ENCODE measurements around the gene CWC25. TPM values are rescaled to one million over a fixed set of nuclear protein-coding genes. Genes with fewer than 3 reads are reported as not detected.

Gene CWC25
- total and polyA plus RNA-seq, 2 of the 13 experiments (the other 11 are each of a cell fraction or from before 2014, with no cell fraction given): 15.6 to 22.7 TPM

DNA sequence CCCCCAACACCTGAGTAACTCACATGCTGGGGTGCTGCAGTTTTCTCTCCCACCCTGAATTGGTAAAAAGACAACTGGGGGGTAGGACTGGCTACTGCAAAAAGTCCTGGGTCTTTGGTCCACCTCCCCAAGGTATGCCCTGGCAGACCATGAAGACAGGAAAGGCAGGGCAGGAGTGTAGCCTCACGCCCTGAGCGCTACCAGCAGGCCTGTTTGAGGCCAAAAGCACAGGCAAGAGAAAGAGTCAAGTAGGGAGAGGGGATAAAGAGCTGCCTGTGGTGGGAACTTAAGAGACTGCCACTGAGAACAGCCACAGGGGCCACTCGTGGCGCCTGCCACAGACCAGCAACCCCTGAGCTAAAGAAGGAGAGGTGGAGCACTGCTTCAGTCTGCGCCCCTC is 58.8 kb downstream of the CWC25 start:
- Histone ChIP-seq H3K79me2 (ENCODE audit: insufficient read depth, low read length) (no peaks in the 10 kb centered on the region), H3K9ac (ENCODE audit: insufficient read depth, low read depth, low read length) (no peak overlapping the region), H3K4me2 (ENCODE audit: low read depth, low read length) (no peak overlapping the region), H2AFZ (ENCODE audit: low read length) (no peak overlapping the region), H3K4me3 (replicated peaks in 1 of 3; ENCODE audit: insufficient read depth in 1 of 3, low read depth in 2 of 3, low read length in 3 of 3) (no peak overlapping the region), H3K27me3 (ENCODE audit: control insufficient read depth in 1 of 2, insufficient read depth in 2 of 2, low read length in 2 of 2) (no peaks in the 10 kb centered on the region), H3K4me1 (ENCODE audit: insufficient read depth, low read length) (no peaks in the 10 kb centered on the region), H3K9me3 (ENCODE audit: low read length) (no peaks in the 10 kb centered on the region), H3K36me3 (replicated peaks in 1 of 2; ENCODE audit: control insufficient read depth in 1 of 2, insufficient read depth in 2 of 2, low read length in 2 of 2) (peaks cover 61 to 92% of the 10 kb centered on the region in 2 experiments), H4K20me1 (ENCODE audit: insufficient read depth, low read length) (no peaks in the 10 kb centered on the region), H3K27ac (ENCODE audit: extremely low read length, insufficient read depth, low read length) (no peak overlapping the region)
- 95% methylated on average over 4 of the region's 5 CpGs for WGBS (ENCODE audit: low lambda C conversion rate)
- POLR2A ChIA-PET: no interaction called here
- no TSS peak for BruUV-seq (replicated peaks)
- FAIRE-seq (no peak), ATAC-seq (no peak), DNase-seq (ENCODE audit: low spot score) (no peak)
- in situ Hi-C loops (cut with HindIII; ENCODE audit: extremely low pct_ligation_motif_present, low pct_unique_long_range_greater_than_20kb) (loop anchor here (25.0 kb wide), 1 partner anchor 396 kb away; the partner anchor contains the start of genes ARL5C and PLXDC1), intact Hi-C loops (cut with micrococcal nuclease; ENCODE audit: unreplicated experiment) (no loop called here)
- CTCF ChIA-PET (ENCODE audit: low intra/inter-chr PET ratio, low total read pairs): no interaction called here
- TF ChIP-seq ZNF879 (CRISPR knock-in tag; IDR thresholded peaks at IDR 0.05) (0 out of 2 replicates have a peak, but pooled peaks have one; percentile 62), ELF3 (CRISPR knock-in tag; IDR thresholded peaks at IDR 0.05) (no peak), TSC22D2 (CRISPR knock-in tag; IDR thresholded peaks at IDR 0.05; ENCODE audit: borderline replicate concordance) (no peak), ZNF615 (CRISPR knock-in tag; IDR thresholded peaks at IDR 0.05; ENCODE audit: borderline replicate concordance) (no peak), ZNF33A (CRISPR knock-in tag; IDR thresholded peaks at IDR 0.05; ENCODE audit: borderline replicate concordance) (no peak), ZNF260 (CRISPR knock-in tag; IDR thresholded peaks at IDR 0.05; ENCODE audit: borderline replicate concordance, low read depth) (no peak), AGO2 (optimal IDR thresholded peaks at IDR 0.05; ENCODE audit: low read depth, low read length) (peak; percentile 68)
- TF ChIP-seq, protein P1, sequence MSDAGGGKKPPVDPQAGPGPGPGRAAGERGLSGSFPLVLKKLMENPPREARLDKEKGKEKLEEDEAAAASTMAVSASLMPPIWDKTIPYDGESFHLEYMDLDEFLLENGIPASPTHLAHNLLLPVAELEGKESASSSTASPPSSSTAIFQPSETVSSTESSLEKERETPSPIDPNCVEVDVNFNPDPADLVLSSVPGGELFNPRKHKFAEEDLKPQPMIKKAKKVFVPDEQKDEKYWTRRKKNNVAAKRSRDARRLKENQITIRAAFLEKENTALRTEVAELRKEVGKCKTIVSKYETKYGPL (CRISPR knock-in tag; IDR thresholded peaks at IDR 0.05): no peak
- TF ChIP-seq, protein P2, sequence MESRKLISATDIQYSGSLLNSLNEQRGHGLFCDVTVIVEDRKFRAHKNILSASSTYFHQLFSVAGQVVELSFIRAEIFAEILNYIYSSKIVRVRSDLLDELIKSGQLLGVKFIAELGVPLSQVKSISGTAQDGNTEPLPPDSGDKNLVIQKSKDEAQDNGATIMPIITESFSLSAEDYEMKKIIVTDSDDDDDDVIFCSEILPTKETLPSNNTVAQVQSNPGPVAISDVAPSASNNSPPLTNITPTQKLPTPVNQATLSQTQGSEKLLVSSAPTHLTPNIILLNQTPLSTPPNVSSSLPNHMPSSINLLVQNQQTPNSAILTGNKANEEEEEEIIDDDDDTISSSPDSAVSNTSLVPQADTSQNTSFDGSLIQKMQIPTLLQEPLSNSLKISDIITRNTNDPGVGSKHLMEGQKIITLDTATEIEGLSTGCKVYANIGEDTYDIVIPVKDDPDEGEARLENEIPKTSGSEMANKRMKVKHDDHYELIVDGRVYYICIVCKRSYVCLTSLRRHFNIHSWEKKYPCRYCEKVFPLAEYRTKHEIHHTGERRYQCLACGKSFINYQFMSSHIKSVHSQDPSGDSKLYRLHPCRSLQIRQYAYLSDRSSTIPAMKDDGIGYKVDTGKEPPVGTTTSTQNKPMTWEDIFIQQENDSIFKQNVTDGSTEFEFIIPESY (CRISPR knock-in tag; IDR thresholded peaks at IDR 0.05): peak; percentile 59; the same call in 1 of the 2 replicates
- TF ChIP-seq, protein P3, sequence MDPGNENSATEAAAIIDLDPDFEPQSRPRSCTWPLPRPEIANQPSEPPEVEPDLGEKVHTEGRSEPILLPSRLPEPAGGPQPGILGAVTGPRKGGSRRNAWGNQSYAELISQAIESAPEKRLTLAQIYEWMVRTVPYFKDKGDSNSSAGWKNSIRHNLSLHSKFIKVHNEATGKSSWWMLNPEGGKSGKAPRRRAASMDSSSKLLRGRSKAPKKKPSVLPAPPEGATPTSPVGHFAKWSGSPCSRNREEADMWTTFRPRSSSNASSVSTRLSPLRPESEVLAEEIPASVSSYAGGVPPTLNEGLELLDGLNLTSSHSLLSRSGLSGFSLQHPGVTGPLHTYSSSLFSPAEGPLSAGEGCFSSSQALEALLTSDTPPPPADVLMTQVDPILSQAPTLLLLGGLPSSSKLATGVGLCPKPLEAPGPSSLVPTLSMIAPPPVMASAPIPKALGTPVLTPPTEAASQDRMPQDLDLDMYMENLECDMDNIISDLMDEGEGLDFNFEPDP (CRISPR knock-in tag; conservative IDR thresholded peaks at IDR 0.05): 0 out of 2 replicates have a peak, but pooled peaks have one; percentile 38
- TF ChIP-seq, protein P4, sequence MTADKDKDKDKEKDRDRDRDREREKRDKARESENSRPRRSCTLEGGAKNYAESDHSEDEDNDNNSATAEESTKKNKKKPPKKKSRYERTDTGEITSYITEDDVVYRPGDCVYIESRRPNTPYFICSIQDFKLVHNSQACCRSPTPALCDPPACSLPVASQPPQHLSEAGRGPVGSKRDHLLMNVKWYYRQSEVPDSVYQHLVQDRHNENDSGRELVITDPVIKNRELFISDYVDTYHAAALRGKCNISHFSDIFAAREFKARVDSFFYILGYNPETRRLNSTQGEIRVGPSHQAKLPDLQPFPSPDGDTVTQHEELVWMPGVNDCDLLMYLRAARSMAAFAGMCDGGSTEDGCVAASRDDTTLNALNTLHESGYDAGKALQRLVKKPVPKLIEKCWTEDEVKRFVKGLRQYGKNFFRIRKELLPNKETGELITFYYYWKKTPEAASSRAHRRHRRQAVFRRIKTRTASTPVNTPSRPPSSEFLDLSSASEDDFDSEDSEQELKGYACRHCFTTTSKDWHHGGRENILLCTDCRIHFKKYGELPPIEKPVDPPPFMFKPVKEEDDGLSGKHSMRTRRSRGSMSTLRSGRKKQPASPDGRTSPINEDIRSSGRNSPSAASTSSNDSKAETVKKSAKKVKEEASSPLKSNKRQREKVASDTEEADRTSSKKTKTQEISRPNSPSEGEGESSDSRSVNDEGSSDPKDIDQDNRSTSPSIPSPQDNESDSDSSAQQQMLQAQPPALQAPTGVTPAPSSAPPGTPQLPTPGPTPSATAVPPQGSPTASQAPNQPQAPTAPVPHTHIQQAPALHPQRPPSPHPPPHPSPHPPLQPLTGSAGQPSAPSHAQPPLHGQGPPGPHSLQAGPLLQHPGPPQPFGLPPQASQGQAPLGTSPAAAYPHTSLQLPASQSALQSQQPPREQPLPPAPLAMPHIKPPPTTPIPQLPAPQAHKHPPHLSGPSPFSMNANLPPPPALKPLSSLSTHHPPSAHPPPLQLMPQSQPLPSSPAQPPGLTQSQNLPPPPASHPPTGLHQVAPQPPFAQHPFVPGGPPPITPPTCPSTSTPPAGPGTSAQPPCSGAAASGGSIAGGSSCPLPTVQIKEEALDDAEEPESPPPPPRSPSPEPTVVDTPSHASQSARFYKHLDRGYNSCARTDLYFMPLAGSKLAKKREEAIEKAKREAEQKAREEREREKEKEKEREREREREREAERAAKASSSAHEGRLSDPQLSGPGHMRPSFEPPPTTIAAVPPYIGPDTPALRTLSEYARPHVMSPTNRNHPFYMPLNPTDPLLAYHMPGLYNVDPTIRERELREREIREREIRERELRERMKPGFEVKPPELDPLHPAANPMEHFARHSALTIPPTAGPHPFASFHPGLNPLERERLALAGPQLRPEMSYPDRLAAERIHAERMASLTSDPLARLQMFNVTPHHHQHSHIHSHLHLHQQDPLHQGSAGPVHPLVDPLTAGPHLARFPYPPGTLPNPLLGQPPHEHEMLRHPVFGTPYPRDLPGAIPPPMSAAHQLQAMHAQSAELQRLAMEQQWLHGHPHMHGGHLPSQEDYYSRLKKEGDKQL (CRISPR knock-in tag; IDR thresholded peaks at IDR 0.05; ENCODE audit: low read depth): no peak
- TF ChIP-seq, protein P5, sequence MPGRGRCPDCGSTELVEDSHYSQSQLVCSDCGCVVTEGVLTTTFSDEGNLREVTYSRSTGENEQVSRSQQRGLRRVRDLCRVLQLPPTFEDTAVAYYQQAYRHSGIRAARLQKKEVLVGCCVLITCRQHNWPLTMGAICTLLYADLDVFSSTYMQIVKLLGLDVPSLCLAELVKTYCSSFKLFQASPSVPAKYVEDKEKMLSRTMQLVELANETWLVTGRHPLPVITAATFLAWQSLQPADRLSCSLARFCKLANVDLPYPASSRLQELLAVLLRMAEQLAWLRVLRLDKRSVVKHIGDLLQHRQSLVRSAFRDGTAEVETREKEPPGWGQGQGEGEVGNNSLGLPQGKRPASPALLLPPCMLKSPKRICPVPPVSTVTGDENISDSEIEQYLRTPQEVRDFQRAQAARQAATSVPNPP (CRISPR knock-in tag; IDR thresholded peaks at IDR 0.05): 0 out of 2 replicates have a peak, but pooled peaks have one; percentile 4

All from HepG2 (cell line).